ENCODE data around the gene BRCA1.
"Not testable (repeated sequence)": the region's sequence is repeated elsewhere in the genome, so short reads cannot be mapped to it uniquely, and the experiment has no call there.

BRCA1 gene

DNA sequence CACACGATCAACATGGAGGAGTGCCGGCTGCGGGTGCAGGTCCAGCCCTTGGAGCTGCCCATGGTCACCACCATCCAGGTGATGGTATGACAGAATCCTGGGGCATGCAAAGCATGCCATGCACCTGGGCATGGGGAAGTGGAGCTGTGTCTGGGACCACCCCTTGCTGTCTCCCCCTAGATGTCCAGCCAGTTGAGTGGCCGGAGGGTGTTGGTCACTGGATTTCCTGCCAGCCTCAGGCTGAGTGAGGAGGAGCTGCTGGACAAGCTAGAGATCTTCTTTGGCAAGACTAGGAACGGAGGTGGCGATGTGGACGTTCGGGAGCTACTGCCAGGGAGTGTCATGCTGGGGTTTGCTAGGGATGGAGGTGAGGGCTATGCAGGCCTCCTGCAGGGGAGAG is 111.9 kb downstream of the BRCA1 start:
- intact Hi-C loops (cut with DNase I) = no loop called here
- DNase-seq = peak in 1 of 10 donors; percentile 59

GRCh38 chr17:43011728-43012472 is 113.3 kb downstream of the BRCA1 start:
- intact Hi-C loops (cut with DNase I) = no loop called here
- DNase-seq = peak in 1 of 10 donors; percentile 23

DNA sequence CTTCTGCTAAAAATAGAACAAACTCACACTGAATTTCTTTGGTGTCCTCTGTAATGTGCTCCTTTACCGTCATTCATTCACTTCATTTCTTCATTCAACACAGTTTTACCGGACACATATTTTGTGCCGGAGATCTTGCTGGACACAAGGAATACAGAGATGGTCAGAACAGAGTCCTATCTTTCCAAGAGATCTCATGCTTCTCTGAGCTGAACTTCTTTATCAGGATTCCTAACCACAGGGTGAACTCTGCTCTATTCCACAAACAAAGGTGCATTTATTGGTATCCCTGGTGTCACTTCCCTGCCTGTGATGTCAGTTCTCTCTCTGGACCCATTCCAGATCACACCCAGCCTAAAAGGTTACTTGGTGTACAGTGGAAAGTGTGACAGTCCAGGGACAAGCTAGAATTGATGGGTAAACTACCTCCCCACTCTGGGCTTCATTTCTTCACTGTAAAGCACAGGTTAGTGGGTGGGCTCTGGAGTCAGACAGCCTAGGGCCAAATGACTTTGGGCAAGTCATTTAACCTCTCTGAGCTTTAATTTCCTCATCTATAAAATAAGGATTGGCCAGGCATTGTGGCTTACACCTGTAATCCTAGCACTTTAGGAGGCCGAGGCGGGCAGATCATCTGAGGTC is 114.4 kb downstream of the BRCA1 start:
- intact Hi-C loops (cut with DNase I) = no loop called here
- DNase-seq = no peak

DNA sequence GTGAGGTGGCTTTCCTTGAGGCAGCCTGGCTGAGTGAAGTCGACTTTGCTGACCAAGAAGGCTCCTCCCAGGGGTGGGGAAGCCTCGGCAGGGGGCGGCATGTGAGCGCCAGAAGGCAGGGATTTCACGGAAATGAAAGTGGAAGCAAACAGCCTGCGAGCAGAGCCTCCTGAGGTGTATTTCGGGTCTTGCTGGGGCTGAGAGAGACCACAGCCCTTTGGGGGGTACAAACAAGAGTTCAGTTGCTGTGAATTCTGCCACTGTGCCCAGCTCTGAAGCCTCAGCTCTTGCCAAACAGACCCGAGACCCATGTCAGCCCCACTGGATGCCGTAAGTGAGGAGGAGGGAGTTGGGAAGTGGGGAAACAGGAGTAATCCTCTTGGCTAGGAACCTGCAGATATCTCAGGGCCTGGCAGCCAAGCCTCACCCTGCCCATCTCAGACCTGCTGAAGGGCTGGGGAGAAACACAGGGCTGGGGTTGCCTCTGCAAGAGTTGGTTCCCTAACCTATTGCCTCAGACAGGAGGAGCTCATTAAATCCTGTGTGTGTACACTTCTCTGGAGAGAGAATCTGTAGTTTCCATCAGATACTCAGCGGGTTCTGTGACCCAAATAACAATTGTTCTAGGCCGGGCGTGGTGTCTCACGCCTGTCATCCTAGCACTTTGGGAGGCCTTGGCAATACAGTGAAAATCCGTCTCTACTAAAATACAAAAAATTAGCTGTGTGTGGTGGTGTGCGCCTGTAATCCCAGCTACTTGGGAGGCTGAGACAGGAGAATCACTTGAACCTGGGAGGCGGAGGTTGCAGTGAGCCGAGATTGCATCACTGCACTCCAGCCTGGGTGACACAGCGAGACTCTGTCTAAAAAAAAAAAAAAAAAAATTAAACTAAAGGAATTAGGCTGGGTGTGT is 118.3 kb downstream of the BRCA1 start, which contains the start of gene IFI35:
IFI35 (plus strand) TSS at position 146 of the 913 bp plus-strand sequence; CDS start at position 310, 164 bp downstream.
- DNase-seq = peak; percentile 37 to 96 (median 74)
- intact Hi-C loops (cut with DNase I) = no loop called here

DNA sequence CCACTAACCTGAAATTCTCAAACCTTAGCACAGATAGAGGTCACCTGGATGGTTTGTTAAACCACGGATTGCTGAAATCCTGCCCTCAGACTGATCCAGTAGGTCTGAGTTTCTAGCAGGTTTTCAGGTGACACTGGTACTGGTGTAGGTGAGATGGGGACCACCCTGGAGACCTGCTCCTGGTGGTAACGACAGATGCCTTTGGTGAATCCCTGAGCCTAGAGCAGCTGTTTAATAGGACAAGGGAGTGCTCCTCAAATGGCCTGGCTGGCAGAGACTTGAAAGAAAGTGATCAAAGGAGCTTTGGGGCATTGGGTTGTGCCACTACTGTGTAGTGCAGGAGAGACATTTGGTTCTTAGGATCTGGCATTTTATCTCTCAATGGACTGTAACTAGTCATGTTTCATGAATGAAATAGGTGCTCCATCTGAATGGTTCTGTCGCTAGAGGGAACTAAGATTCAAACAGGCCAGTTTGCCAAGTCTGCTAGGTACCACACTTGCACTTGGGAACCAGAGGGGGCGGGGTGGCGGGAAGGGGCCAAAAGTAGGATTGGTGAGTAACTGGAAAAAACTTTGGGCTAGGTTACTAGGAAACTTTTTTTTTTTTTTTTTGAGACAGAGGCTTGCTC is 121.5 kb downstream of the BRCA1 start:
- intact Hi-C loops (cut with DNase I) = no loop called here
- DNase-seq = peak in 1 of 10 donors; percentile 0

DNA sequence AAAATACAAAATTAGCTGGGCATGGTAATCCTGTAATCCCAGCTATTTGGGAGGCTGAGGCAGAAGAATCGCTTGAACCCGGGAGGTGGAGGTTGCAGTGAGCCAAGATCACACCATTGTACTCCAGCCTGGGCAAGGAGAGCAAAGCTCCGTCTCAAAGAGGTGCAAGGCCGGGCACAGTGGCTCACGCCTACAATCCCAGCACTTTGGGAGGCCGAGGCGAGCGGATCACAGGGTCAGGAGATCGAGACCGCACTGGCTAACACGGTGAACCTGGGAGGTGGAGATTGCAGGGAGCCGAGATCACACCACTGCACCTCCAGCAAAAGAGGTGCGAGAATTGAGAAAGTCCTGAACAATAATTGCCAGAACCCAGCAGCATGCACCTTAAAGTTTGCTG is 124.3 kb downstream of the BRCA1 start:
- intact Hi-C loops (cut with DNase I); DNase-seq: not testable (repeated sequence)

DNA sequence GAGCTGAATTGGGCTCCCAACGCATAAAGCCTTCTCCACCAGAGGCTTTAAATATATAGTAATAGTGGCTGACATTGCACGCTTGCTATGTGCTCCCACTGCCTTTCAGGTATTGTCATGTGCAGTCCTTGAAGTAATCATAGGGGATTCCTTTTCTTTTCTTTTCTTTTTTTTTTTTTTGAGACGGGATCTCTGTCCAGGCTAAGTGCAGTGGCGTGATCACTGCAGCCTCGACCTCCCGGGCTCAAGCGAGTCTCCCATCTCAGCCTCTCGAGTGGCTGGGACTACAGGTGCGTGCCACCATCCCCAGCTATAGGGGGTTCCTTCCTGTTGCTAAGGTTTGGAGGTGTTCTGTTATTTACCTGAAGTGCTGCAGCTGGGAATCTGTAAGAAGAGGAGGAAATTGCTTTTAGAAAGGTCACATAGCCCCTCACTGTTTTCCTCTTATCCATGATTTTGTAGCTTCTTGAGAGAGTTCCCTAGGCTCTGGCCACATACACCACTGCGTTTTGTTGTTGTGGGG is 126.1 kb downstream of the BRCA1 start:
- intact Hi-C loops (cut with DNase I) = loop anchor here (5.0 kb wide), 1 partner anchor 157 kb away; the partner anchor contains the start of gene AOC2

GRCh38 chr17:42997984-42998938 is 126.9 kb downstream of the BRCA1 start, which contains the start of gene RPL27:
Gene RPL27 (plus strand): TSS chr17:42998419. CDS start chr17:42998751, 332 bp downstream.
- intact Hi-C loops (cut with DNase I) = loop anchor here (1.0 to 5.0 kb wide), 2 partner anchors 34 to 156 kb away; partner anchors contain the start of genes AARSD1 and AOC2
- DNase-seq = peak; percentile 97 to 100 (median 99)

More for the DNA sequence above, 126.1 kb downstream of the BRCA1 start:
- DNase-seq = peak in 1 of 10 donors; percentile 15

- intact Hi-C loops (cut with DNase I) = loop anchor here (5.0 kb wide), 1 partner anchor 155 kb away; the partner anchor contains the start of gene AOC2
- no peak for DNase-seq
Measured at GRCh38 chr17:42997390-42997983, 127.7 kb downstream of the BRCA1 start.

Measured in posterior cingulate gyrus (tissue), 11 donors.